ENCODE measurements around the gene CLCN7. TPM values are rescaled to one million over a fixed set of nuclear protein-coding genes. Genes with fewer than 3 reads are reported as not detected.
"Not testable (repeated sequence)": the region's sequence is repeated elsewhere in the genome, so short reads cannot be mapped to it uniquely, and the experiment has no call there.

CLCN7 gene
- total RNA-seq, 1 experiment from 2014 or later = 48.2 TPM

DNA sequence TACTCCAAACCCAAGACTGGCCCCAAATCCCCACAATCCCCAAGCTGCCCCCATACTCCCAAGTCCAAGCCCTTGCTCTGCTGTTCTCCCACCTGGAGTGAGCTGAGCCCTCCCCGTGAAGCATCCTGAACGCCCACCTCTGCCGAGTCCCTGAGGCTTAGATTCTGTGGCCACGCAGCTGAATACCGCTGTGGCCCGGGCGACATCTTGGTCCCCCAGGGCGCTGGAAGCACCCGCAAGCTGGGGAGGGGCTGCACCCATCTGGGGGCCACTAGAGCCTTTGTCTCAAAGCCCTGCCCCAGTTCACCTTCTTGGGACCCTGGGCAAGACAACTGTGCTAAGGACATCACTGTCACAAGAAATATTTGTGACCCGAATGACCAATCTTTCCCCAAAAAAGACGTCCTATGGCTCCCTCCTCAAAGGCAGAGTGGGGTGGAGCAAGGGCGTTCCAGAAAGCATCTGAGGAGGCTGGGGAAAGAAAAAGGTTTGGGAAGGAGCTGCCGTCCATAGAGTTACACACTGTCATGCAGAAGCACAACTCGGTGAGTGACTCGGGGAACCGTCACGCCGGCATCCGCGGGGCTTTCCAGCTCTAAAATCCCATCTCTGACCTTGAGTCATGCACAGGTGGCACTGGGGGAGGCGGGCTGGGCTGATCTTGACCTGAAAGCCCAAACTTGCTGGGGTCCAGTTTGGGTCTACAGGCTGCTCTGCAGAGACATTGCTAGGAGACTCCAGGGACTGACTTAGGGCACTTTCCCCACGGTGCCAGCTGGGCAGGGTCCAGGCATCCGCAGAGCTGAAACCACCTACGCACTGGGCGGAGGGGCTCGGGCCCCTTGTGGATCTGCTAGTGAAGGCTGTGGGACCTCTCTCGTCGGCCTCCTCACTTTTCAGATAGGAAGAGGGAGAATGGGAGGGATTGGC lies 7.3 kb upstream of the CLCN7 start:
- H3K4me2 ChIP-seq (ENCODE audit: low read length) = peak overlapping the region; percentile 66
- no TSS peak for BruUV-seq (replicated peaks)
- H3K36me3 ChIP-seq (ENCODE audit: low read depth, low read length) = no peaks in the 10 kb centered on the region
- H3K79me2 ChIP-seq (ENCODE audit: low read length) = no peaks in the 10 kb centered on the region
- H3K9me3 ChIP-seq (ENCODE audit: low read length) = no peaks in the 10 kb centered on the region
- no peaks in the 10 kb centered on the region for H4K20me1 ChIP-seq (ENCODE audit: low read length)
- no peaks in the 10 kb centered on the region for H3F3A ChIP-seq (ENCODE audit: low read length, unreplicated experiment)
- ChIA-PET POLR2A (ENCODE audit: unreplicated experiment) (interaction anchor here (0.6 kb wide), 1 partner anchor 359 kb away, joined by 3 read pairs; no protein-coding TSS in a partner anchor), CTCF (interaction anchor here (0.6 kb wide), 2 partner anchors 12 to 540 kb away, joined by 3 to 14 read pairs; no protein-coding TSS in a partner anchor)
- peak overlapping the region; percentile 81 for H3K27ac ChIP-seq (ENCODE audit: low read length)
- intact Hi-C loops (cut with micrococcal nuclease) = no loop called here
- peak overlapping the region; percentile 67 for H2AFZ ChIP-seq (ENCODE audit: low read length)
- no peak overlapping the region for H3K4me3 ChIP-seq (ENCODE audit: low read length)
- peak; percentile 97 for ATAC-seq
- no peaks in the 10 kb centered on the region for H3K27me3 ChIP-seq (ENCODE audit: low read length)
- no peaks in the 10 kb centered on the region for H3K9me2 ChIP-seq (replicated peaks; ENCODE audit: low read length)
- DNase-seq = peak; percentile 87
- TF ChIP-seq EZH2phosphoT487 (IDR thresholded peaks at IDR 0.05; ENCODE audit: borderline replicate concordance, low read length) (no peak), EZH2 (IDR thresholded peaks at IDR 0.05; ENCODE audit: low read length, unreplicated experiment) (no peak)
- TF ChIP-seq, protein P1, sequence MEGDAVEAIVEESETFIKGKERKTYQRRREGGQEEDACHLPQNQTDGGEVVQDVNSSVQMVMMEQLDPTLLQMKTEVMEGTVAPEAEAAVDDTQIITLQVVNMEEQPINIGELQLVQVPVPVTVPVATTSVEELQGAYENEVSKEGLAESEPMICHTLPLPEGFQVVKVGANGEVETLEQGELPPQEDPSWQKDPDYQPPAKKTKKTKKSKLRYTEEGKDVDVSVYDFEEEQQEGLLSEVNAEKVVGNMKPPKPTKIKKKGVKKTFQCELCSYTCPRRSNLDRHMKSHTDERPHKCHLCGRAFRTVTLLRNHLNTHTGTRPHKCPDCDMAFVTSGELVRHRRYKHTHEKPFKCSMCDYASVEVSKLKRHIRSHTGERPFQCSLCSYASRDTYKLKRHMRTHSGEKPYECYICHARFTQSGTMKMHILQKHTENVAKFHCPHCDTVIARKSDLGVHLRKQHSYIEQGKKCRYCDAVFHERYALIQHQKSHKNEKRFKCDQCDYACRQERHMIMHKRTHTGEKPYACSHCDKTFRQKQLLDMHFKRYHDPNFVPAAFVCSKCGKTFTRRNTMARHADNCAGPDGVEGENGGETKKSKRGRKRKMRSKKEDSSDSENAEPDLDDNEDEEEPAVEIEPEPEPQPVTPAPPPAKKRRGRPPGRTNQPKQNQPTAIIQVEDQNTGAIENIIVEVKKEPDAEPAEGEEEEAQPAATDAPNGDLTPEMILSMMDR (conservative IDR thresholded peaks at IDR 0.05; ENCODE audit: low read depth, low read length) = no peak
- H3K4me1 ChIP-seq (ENCODE audit: insufficient read depth, low read length) = peaks cover 12% of the 10 kb centered on the region
- H3K9ac ChIP-seq (ENCODE audit: low read length) = peak overlapping the region; percentile 40

DNA sequence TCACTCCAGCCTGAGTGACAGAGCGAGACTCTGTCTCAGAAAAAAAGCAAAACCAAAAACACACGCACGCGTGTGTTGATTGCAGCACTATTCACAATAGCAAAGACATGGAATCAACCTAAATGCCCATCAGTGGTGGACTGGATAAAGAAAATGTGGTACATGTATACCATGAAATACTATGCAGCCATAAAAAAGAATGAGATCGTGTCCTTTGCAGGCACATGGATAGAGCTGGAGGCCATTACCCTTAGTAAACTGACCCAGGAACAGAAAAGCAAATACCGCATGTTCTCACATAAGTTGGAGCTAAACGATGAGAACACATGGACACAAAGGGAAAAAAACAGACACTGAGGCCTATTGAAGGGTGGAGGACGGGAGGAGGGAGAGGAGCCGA lies 4.1 kb upstream of the CLCN7 start:
- POLR2A ChIA-PET (ENCODE audit: unreplicated experiment); H2AFZ ChIP-seq (ENCODE audit: low read length); H3F3A ChIP-seq (ENCODE audit: low read length, unreplicated experiment); H3K36me3 ChIP-seq (ENCODE audit: low read depth, low read length); H3K27ac ChIP-seq (ENCODE audit: low read length); CTCF ChIA-PET; H4K20me1 ChIP-seq (ENCODE audit: low read length); DNase-seq; BruUV-seq (replicated peaks); H3K27me3 ChIP-seq (ENCODE audit: low read length); H3K9me3 ChIP-seq (ENCODE audit: low read length); H3K79me2 ChIP-seq (ENCODE audit: low read length); H3K9ac ChIP-seq (ENCODE audit: low read length); H3K4me3 ChIP-seq (ENCODE audit: low read length); H3K9me2 ChIP-seq (replicated peaks; ENCODE audit: low read length); intact Hi-C loops (cut with micrococcal nuclease); ATAC-seq; H3K4me2 ChIP-seq (ENCODE audit: low read length): not testable (repeated sequence)
- H3K4me1 ChIP-seq (ENCODE audit: insufficient read depth, low read length) = peaks cover 18% of the 10 kb centered on the region

DNA sequence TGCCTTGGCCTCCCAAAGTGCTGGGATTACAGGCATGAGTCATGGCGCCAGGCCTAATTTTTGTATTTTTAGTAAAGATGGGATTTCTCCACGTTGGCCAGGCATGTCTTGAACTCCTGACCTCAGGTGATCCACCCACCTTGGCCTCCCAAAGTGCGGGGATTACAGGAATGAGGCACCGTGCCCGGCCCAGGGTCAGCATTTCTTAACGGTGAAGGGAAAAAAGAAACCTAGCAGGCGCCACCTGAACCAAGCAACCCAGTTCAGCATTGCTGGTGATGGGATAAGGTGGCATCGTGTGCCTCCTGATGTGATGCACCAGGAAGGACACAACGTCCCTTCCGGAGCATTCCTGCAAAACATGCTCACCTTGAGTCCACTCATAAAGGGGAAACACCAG lies 2.2 kb upstream of the CLCN7 start:
- no peaks in the 10 kb centered on the region for H4K20me1 ChIP-seq (ENCODE audit: low read length)
- H3K9ac ChIP-seq (ENCODE audit: low read length) = no peak overlapping the region
- H3F3A ChIP-seq (ENCODE audit: low read length, unreplicated experiment) = no peaks in the 10 kb centered on the region
- no TSS peak for BruUV-seq (replicated peaks)
- no peak overlapping the region for H3K4me3 ChIP-seq (ENCODE audit: low read length)
- TF ChIP-seq EZH2phosphoT487 (IDR thresholded peaks at IDR 0.05; ENCODE audit: borderline replicate concordance, low read length) (no peak), EZH2 (IDR thresholded peaks at IDR 0.05; ENCODE audit: low read length, unreplicated experiment) (no peak)
- TF ChIP-seq, protein P1 (conservative IDR thresholded peaks at IDR 0.05; ENCODE audit: low read depth, low read length) = no peak
- ChIA-PET CTCF (no interaction called here), POLR2A (ENCODE audit: unreplicated experiment) (no interaction called here)
- no peak for ATAC-seq
- no peaks in the 10 kb centered on the region for H3K9me2 ChIP-seq (replicated peaks; ENCODE audit: low read length)
- H3K36me3 ChIP-seq (ENCODE audit: low read depth, low read length) = no peaks in the 10 kb centered on the region
- H3K27me3 ChIP-seq (ENCODE audit: low read length) = no peaks in the 10 kb centered on the region
- H3K4me2 ChIP-seq (ENCODE audit: low read length) = no peak overlapping the region
- no peak overlapping the region for H3K27ac ChIP-seq (ENCODE audit: low read length)
- peaks cover 17% of the 10 kb centered on the region for H3K79me2 ChIP-seq (ENCODE audit: low read length)
- no peak overlapping the region for H2AFZ ChIP-seq (ENCODE audit: low read length)
- DNase-seq = no peak
- peaks cover 10% of the 10 kb centered on the region for H3K4me1 ChIP-seq (ENCODE audit: insufficient read depth, low read length)
- H3K9me3 ChIP-seq (ENCODE audit: low read length) = no peaks in the 10 kb centered on the region
- intact Hi-C loops (cut with micrococcal nuclease) = no loop called here

All from PC-3 (cell line).